IMR-90 (cell line): ENCODE results near the gene LILRA6.

Experiments
- BHLHE40 ChIP-seq: fragments of 150-350 bp; IDR thresholded peaks from 2 replicates; pipeline ENCODE4 v1.6.1; 2016; ENCODE audit warnings: mild to moderate bottlenecking, low read depth, low read length
- CEBPB ChIP-seq: IDR thresholded peaks from 2 replicates; pipeline ENCODE4 v1.6.1; 2012; ENCODE audit warnings: low read depth, low read length, improper control_type of control experiment
- CHD1 ChIP-seq: IDR thresholded peaks from 2 replicates; pipeline ENCODE4 v1.6.1; 2012; ENCODE audit warnings: low read depth, low read length, improper control_type of control experiment
- CTCF ChIP-seq: conservative IDR thresholded peaks from 2 replicates; pipeline ENCODE4 v1.5.1; 2012; ENCODE audit warnings: mild to moderate bottlenecking, low read depth, low read length, improper control_type of control experiment
- ELK1 ChIP-seq: fragments of 150-350 bp; IDR thresholded peaks from 2 replicates; pipeline ENCODE4 v1.6.1; 2016; ENCODE audit warnings: low read depth, mild to moderate bottlenecking, low read length, moderate library complexity, borderline replicate concordance
- FOS ChIP-seq: fragments of 150-350 bp; IDR thresholded peaks from 2 replicates; pipeline ENCODE4 v1.6.1; 2016; ENCODE audit warnings: low read depth, low read length
- MXI1 ChIP-seq: IDR thresholded peaks from 2 replicates; pipeline ENCODE4 v1.6.1; 2012; ENCODE audit warnings: low read depth, mild to moderate bottlenecking, low read length, moderate library complexity, borderline replicate concordance
- NFE2L2 ChIP-seq: fragments of 150-350 bp; IDR thresholded peaks from 2 replicates; pipeline ENCODE4 v1.6.1; 2016; ENCODE audit warnings: low read depth, mild to moderate bottlenecking, low read length
- POLR2A ChIP-seq: IDR thresholded peaks from 2 replicates; pipeline ENCODE4 v1.6.1; 2012; ENCODE audit warnings: mild to moderate bottlenecking, low read depth, low read length
- RAD21 ChIP-seq: IDR thresholded peaks from 2 replicates; pipeline ENCODE4 v1.6.1; 2012; ENCODE audit warnings: low read length, improper control_type of control experiment
- SMC3 ChIP-seq: fragments of 150-350 bp; IDR thresholded peaks from 2 replicates; pipeline ENCODE4 v1.6.1; 2016; ENCODE audit warnings: low read depth, mild to moderate bottlenecking, antibody characterized with exemption, low read length, moderate library complexity
- USF2 ChIP-seq: fragments of 150-350 bp; IDR thresholded peaks from 2 replicates; pipeline ENCODE4 v1.6.1; 2017; ENCODE audit warnings: mild to moderate bottlenecking, antibody characterized with exemption, low read length, low read depth

GRCh38 chr19:54206030-54206830 is 36.4 kb downstream of the LILRA6 start:
- TF ChIP-seq CTCF (no peak), POLR2A (no peak), ELK1 (no peak), SMC3 (no peak), USF2 (no peak), MXI1 (no peak), CEBPB (no peak), CHD1 (no peak), FOS (no peak), NFE2L2 (no peak), BHLHE40 (no peak), RAD21 (no peak)
